ENCODE results near the gene NOC3L.
"Not testable (repeated sequence)": the region's sequence is repeated elsewhere in the genome, so short reads cannot be mapped to it uniquely, and the experiment has no call there.

Gene NOC3L

DNA sequence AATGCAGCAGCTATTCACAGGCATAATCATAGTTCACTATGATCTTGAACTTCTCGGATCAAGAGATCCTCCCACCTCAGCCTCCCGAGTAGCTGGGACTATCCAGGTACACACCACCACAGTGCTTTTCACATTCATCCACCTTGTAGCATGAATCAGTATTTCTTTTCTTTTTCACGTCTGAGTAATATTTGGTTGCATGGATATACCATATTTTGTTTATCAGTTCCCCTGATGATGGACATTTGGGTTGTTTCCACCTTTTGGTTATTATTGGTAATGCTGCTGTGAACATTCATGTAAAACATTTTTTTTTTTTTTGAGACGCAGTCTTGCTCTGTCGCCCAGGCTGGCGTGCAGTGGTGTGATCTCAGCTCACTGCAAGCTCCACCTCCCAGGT lies 36.0 kb upstream of the NOC3L start:
- no CpG with 5 or more reads among the region's 6 CpGs for WGBS (ENCODE audit: insufficient coverage, insufficient read length)
- Histone ChIP-seq H3K4me1 (ENCODE audit: control insufficient read depth, insufficient read depth, low read length) (peaks cover 1% of the 10 kb centered on the region; the same call in 1 of the 2 replicates), H3K27ac (ENCODE audit: low read length) (no peak overlapping the region), H3K36me3 (ENCODE audit: control insufficient read depth, insufficient read depth, low read length) (no peaks in the 10 kb centered on the region), H3K9me3 (ENCODE audit: control insufficient read depth, insufficient read depth, low read length) (no peaks in the 10 kb centered on the region), H3K4me3 (ENCODE audit: low read length) (no peak overlapping the region), H3K27me3 (ENCODE audit: control insufficient read depth, insufficient read depth, low read length) (peaks cover 2% of the 10 kb centered on the region; the same call in 1 of the 2 replicates)
- DNase-seq (ENCODE audit: low read depth, low spot score): no peak

DNA sequence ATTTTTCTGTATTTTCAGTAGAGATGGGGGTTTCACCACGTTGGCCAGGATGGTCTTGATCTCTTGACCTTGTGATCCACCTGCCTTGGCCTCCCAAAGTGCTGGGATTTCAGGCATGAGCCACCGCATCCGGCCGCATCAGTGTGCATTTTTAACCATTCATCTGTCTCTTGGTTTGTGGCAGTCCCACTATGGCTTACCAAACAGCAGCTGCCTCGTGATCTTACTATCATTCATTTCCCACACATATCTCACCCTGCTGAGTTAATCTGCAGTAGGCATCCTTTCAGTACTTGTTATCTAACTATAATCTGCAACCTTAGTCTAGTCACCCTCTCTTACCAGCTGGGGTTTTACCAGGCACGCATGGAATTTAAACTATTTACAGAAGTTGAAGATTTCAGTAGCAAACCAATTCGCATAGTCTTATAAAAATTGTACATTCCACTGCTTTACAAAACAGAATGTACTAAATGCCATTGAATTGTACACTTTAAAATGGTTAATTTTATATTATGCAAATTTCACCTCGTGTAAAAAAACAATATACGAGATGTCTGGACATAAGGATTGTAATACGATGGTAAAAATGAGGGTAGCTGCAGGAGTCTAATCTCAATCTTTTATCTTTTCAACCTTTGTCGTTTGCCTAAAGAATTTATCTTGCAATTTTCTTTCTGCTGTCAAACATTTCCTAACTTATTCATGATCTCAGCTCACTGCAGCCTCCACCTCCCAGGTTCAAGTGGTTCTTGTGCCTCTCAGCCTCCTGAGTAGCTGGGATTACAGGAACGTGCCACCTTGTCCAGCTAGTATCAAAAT lies 35.0 kb upstream of the NOC3L start:
- H3K4me3 ChIP-seq (ENCODE audit: low read length): no peak overlapping the region
- H3K4me1 ChIP-seq (ENCODE audit: control insufficient read depth, insufficient read depth, low read length): peaks cover 1% of the 10 kb centered on the region; the same call in 1 of the 2 replicates
- no peak for DNase-seq (ENCODE audit: low read depth, low spot score)
- H3K27ac ChIP-seq (ENCODE audit: low read length): no peak overlapping the region
- H3K36me3 ChIP-seq (ENCODE audit: control insufficient read depth, insufficient read depth, low read length): no peaks in the 10 kb centered on the region
- no CpG with 5 or more reads among the region's 12 CpGs for WGBS (ENCODE audit: insufficient coverage, insufficient read length)
- H3K9me3 ChIP-seq (ENCODE audit: control insufficient read depth, insufficient read depth, low read length): no peaks in the 10 kb centered on the region
- no peaks in the 10 kb centered on the region for H3K27me3 ChIP-seq (ENCODE audit: control insufficient read depth, insufficient read depth, low read length)

GRCh38 chr10:94392117-94392516 lies 29.4 kb upstream of the NOC3L start:
- H3K4me3 ChIP-seq (ENCODE audit: low read length); H3K36me3 ChIP-seq (ENCODE audit: control insufficient read depth, insufficient read depth, low read length); H3K27ac ChIP-seq (ENCODE audit: low read length); H3K27me3 ChIP-seq (ENCODE audit: control insufficient read depth, insufficient read depth, low read length); DNase-seq (ENCODE audit: low read depth, low spot score); H3K9me3 ChIP-seq (ENCODE audit: control insufficient read depth, insufficient read depth, low read length); H3K4me1 ChIP-seq (ENCODE audit: control insufficient read depth, insufficient read depth, low read length): not testable (repeated sequence)
- WGBS (ENCODE audit: insufficient coverage, insufficient read length): no CpG with 5 or more reads among the region's 9 CpGs

- no CpG with 5 or more reads among the region's 3 CpGs for WGBS (ENCODE audit: insufficient coverage, insufficient read length)
- H3K9me3 ChIP-seq (ENCODE audit: control insufficient read depth, insufficient read depth, low read length); H3K27ac ChIP-seq (ENCODE audit: low read length); H3K36me3 ChIP-seq (ENCODE audit: control insufficient read depth, insufficient read depth, low read length); DNase-seq (ENCODE audit: low read depth, low spot score); H3K27me3 ChIP-seq (ENCODE audit: control insufficient read depth, insufficient read depth, low read length); H3K4me3 ChIP-seq (ENCODE audit: low read length); H3K4me1 ChIP-seq (ENCODE audit: control insufficient read depth, insufficient read depth, low read length): not testable (repeated sequence)
Observed at GRCh38 chr10:94385733-94386132, 23.0 kb upstream of the NOC3L start.

GRCh38 chr10:94383530-94383929 lies 20.8 kb upstream of the NOC3L start:
- no CpG with 5 or more reads among the region's 2 CpGs for WGBS (ENCODE audit: insufficient coverage, insufficient read length)
- Histone ChIP-seq H3K27me3 (ENCODE audit: control insufficient read depth, insufficient read depth, low read length) (no peaks in the 10 kb centered on the region), H3K36me3 (ENCODE audit: control insufficient read depth, insufficient read depth, low read length) (no peaks in the 10 kb centered on the region), H3K4me1 (ENCODE audit: control insufficient read depth, insufficient read depth, low read length) (no peaks in the 10 kb centered on the region), H3K4me3 (ENCODE audit: low read length) (no peak overlapping the region), H3K9me3 (ENCODE audit: control insufficient read depth, insufficient read depth, low read length) (no peaks in the 10 kb centered on the region), H3K27ac (ENCODE audit: low read length) (no peak overlapping the region)
- DNase-seq (ENCODE audit: low read depth, low spot score): no peak

DNA sequence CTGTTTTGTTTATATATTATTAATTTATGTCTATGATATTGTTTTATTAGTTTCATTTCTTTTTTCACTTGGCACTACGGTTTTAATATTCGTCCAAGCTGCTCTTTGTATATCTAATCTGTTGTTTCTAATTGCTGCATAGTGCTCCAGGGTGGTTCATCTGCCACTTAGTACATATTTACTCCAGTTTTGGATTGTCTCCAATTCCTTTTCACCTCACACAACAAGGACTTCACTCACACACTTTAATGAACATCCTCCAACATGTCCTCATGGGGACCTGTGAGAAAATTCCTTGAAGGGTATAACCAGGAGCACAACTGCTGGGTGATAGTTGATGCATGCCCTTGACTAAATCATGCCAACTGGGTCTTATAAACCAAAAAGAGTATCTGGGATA lies 14.1 kb upstream of the NOC3L start:
- Histone ChIP-seq H3K27ac (ENCODE audit: low read length) (no peak overlapping the region), H3K4me1 (ENCODE audit: control insufficient read depth, insufficient read depth, low read length) (no peaks in the 10 kb centered on the region), H3K36me3 (ENCODE audit: control insufficient read depth, insufficient read depth, low read length) (no peaks in the 10 kb centered on the region), H3K4me3 (ENCODE audit: low read length) (no peak overlapping the region), H3K27me3 (ENCODE audit: control insufficient read depth, insufficient read depth, low read length) (no peaks in the 10 kb centered on the region), H3K9me3 (ENCODE audit: control insufficient read depth, insufficient read depth, low read length) (no peaks in the 10 kb centered on the region)
- no peak for DNase-seq (ENCODE audit: low read depth, low spot score)
- no CpG with 5 or more reads among the region's 2 CpGs for WGBS (ENCODE audit: insufficient coverage, insufficient read length)

DNA sequence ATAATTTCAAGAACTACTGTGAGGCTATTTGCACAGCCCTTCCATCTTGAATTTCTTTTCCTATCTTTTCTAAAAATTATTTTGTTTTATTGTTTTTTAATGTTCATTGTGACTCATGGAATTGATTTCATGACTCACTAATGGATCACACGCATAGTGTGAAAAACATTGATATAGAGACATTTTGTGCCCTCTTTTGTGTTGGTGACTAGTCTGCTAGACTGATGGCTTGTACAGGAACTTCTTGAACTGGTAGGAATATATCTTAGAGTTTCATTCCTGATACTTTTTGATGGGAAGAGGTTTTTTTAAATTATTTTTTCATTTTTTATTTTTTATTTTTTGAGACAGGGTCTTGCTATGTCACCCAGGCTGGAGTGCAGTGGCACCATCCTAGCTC lies 12.6 kb upstream of the NOC3L start:
- Histone ChIP-seq H3K4me1 (ENCODE audit: control insufficient read depth, insufficient read depth, low read length) (no peaks in the 10 kb centered on the region), H3K27me3 (ENCODE audit: control insufficient read depth, insufficient read depth, low read length) (no peaks in the 10 kb centered on the region), H3K27ac (ENCODE audit: low read length) (no peak overlapping the region), H3K36me3 (ENCODE audit: control insufficient read depth, insufficient read depth, low read length) (no peaks in the 10 kb centered on the region), H3K4me3 (ENCODE audit: low read length) (no peak overlapping the region), H3K9me3 (ENCODE audit: control insufficient read depth, insufficient read depth, low read length) (no peaks in the 10 kb centered on the region)
- no CpG with 5 or more reads among the region's 1 CpG for WGBS (ENCODE audit: insufficient coverage, insufficient read length)
- DNase-seq (ENCODE audit: low read depth, low spot score): no peak

GRCh38 chr10:94370501-94370900 lies 7.8 kb upstream of the NOC3L start:
- no peak for DNase-seq (ENCODE audit: low read depth, low spot score)
- no peak overlapping the region for H3K27ac ChIP-seq (ENCODE audit: low read length)
- H3K36me3 ChIP-seq (ENCODE audit: control insufficient read depth, insufficient read depth, low read length): no peaks in the 10 kb centered on the region
- H3K4me1 ChIP-seq (ENCODE audit: control insufficient read depth, insufficient read depth, low read length): no peaks in the 10 kb centered on the region
- WGBS (ENCODE audit: insufficient coverage, insufficient read length): no CpG with 5 or more reads among the region's 2 CpGs
- no peaks in the 10 kb centered on the region for H3K9me3 ChIP-seq (ENCODE audit: control insufficient read depth, insufficient read depth, low read length)
- no peaks in the 10 kb centered on the region for H3K27me3 ChIP-seq (ENCODE audit: control insufficient read depth, insufficient read depth, low read length)
- H3K4me3 ChIP-seq (ENCODE audit: low read length): no peak overlapping the region

- H3K9me3 ChIP-seq (ENCODE audit: control insufficient read depth, insufficient read depth, low read length): no peaks in the 10 kb centered on the region
- WGBS (ENCODE audit: insufficient coverage, insufficient read length): no CpG with 5 or more reads among the region's 3 CpGs
- no peaks in the 10 kb centered on the region; the same call in 1 of the 2 replicates for H3K27me3 ChIP-seq (ENCODE audit: control insufficient read depth, insufficient read depth, low read length)
- no peaks in the 10 kb centered on the region for H3K36me3 ChIP-seq (ENCODE audit: control insufficient read depth, insufficient read depth, low read length)
- no peak overlapping the region for H3K4me3 ChIP-seq (ENCODE audit: low read length)
- no peak for DNase-seq (ENCODE audit: low read depth, low spot score)
- H3K4me1 ChIP-seq (ENCODE audit: control insufficient read depth, insufficient read depth, low read length): no peaks in the 10 kb centered on the region
- H3K27ac ChIP-seq (ENCODE audit: low read length): no peak overlapping the region
Observed at GRCh38 chr10:94366382-94366781, 3.6 kb upstream of the NOC3L start.

GRCh38 chr10:94364482-94364881 lies 1.7 kb upstream of the NOC3L start:
- Histone ChIP-seq H3K27me3 (ENCODE audit: control insufficient read depth, insufficient read depth, low read length) (no peaks in the 10 kb centered on the region; the same call in 1 of the 2 replicates), H3K9me3 (ENCODE audit: control insufficient read depth, insufficient read depth, low read length) (no peaks in the 10 kb centered on the region), H3K4me1 (ENCODE audit: control insufficient read depth, insufficient read depth, low read length) (no peaks in the 10 kb centered on the region), H3K27ac (ENCODE audit: low read length) (no peak overlapping the region), H3K4me3 (ENCODE audit: low read length) (no peak overlapping the region), H3K36me3 (ENCODE audit: control insufficient read depth, insufficient read depth, low read length) (no peaks in the 10 kb centered on the region; the same call in 1 of the 2 replicates)
- WGBS (ENCODE audit: insufficient coverage, insufficient read length): no CpG with 5 or more reads among the region's 1 CpG
- no peak for DNase-seq (ENCODE audit: low read depth, low spot score)

DNA sequence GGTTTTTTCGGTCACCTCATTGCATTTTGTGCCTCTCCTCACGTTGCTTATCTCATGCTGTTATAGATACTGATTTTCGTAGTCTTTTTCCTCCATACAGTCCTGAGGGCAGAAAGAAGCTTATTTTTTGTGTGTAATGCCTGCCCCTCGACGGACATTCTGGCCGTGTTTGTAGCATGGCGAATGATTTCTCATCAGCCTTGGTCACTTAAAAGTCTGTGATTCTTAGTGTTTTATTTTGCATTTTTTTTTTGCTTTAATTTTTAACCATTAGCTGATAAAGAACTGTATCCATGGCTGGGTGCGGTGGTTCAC lies 469 bp upstream of the NOC3L start:
- WGBS (ENCODE audit: insufficient coverage, insufficient read length): no CpG with 5 or more reads among the region's 8 CpGs
- Histone ChIP-seq H3K36me3 (ENCODE audit: control insufficient read depth, insufficient read depth, low read length) (peaks cover 2% of the 10 kb centered on the region; the same call in 1 of the 2 replicates), H3K4me1 (ENCODE audit: control insufficient read depth, insufficient read depth, low read length) (no peaks in the 10 kb centered on the region), H3K4me3 (ENCODE audit: low read length) (no peak overlapping the region; the same call in 1 of the 2 replicates), H3K9me3 (ENCODE audit: control insufficient read depth, insufficient read depth, low read length) (no peaks in the 10 kb centered on the region), H3K27ac (ENCODE audit: low read length) (no peak overlapping the region), H3K27me3 (ENCODE audit: control insufficient read depth, insufficient read depth, low read length) (no peaks in the 10 kb centered on the region; the same call in 1 of the 2 replicates)
- no peak for DNase-seq (ENCODE audit: low read depth, low spot score)
